ENCODE results near the gene CSNK1G2.

DNA sequence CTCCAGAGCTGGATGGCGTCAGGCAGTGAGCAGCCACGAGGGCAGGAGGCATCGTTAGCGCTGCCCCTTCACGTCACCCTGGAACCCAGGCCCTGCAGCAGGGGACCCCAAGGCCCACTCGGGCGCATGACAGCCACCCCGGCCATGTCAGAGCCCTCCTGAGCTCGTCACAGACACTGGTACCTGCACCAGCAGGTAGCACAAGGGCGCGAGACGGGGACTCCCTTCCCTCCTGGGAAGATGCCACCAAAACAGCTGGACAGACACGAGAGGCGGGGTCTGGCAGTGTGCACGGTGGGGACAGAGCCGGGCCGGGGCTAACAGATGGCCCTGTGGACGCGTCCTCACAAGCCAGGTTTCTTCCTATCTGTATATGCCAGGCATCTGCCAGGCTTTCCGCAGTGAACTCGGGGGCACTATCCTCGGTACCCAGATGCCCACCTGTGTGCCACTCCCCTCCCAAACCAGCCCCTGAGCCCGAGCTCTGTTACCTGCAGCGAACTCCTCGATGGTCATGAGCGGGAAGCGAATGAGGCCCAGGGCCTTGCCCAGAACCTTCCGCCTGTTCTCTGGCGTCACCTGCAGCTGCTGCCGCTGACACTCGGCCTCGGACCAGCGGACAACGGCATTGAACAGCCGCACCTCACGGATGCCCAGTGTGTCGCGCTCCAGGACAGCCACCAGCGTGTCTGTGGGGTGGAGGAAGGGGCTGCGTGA is 48.7 kb downstream of the CSNK1G2 start:
- TF ChIP-seq ZNF8 (CRISPR knock-in tag; IDR thresholded peaks at IDR 0.05) = no peak
- TF ChIP-seq TSHZ2 (CRISPR knock-in tag; IDR thresholded peaks at IDR 0.05) = no peak
- no peak for TF ChIP-seq RARB (CRISPR knock-in tag; IDR thresholded peaks at IDR 0.05)
- TF ChIP-seq ZNF70 (CRISPR knock-in tag; IDR thresholded peaks at IDR 0.05) = no peak
- TF ChIP-seq ZNF565 (CRISPR knock-in tag; conservative IDR thresholded peaks at IDR 0.05; ENCODE audit: low read depth) = no peak
- TF ChIP-seq ESRRG (CRISPR knock-in tag; IDR thresholded peaks at IDR 0.05) = no peak
- TF ChIP-seq ZFP30 (CRISPR knock-in tag; IDR thresholded peaks at IDR 0.05) = no peak
- TF ChIP-seq ZFP3 (CRISPR knock-in tag; IDR thresholded peaks at IDR 0.05) = no peak
- TF ChIP-seq TOX (CRISPR knock-in tag; IDR thresholded peaks at IDR 0.05; ENCODE audit: borderline replicate concordance) = no peak
- TF ChIP-seq ARNTL (CRISPR knock-in tag; IDR thresholded peaks at IDR 0.05; ENCODE audit: borderline replicate concordance, low read depth) = no peak
- TF ChIP-seq POU6F1 (CRISPR knock-in tag; IDR thresholded peaks at IDR 0.05; ENCODE audit: borderline replicate concordance, low read depth) = no peak

Data from SK-N-SH treated with all-trans-retinoic acid at 6 μM for 48 hours (cell line).